Peyer's patch (tissue), 4 donors: ENCODE data around the gene TMEM145.

ENCODE experiments used
- CTCF ChIP-seq, 6 experiments: fragments of 450-650 bp in 4 of 6; fragments of 200-600 bp in 2 of 6; sonication (generic) in 1 of 6; IDR thresholded peaks; one replicate each; pipeline ENCODE4 v1.5.1; 2017 to 2019; ENCODE audit warnings: antibody characterized with exemption in 6 of 6, mild to moderate bottlenecking in 3 of 6, moderate library complexity in 1 of 6
- POLR2A ChIP-seq, 2 donors: fragments of 450-650 bp; IDR thresholded peaks; one replicate each; pipeline ENCODE4 v1.5.1; 2017; ENCODE audit warnings: antibody characterized with exemption in 2 of 2, mild to moderate bottlenecking in 2 of 2, moderate library complexity in 2 of 2

GRCh38 chr19:42348211-42348610, 35.1 kb downstream of the TMEM145 start:
- no peak for TF ChIP-seq CTCF (IDR thresholded peaks at IDR 0.05)
- TF ChIP-seq POLR2A (IDR thresholded peaks at IDR 0.05) = no peak
